ENCODE results near the gene TMEM175.

Gene TMEM175

DNA sequence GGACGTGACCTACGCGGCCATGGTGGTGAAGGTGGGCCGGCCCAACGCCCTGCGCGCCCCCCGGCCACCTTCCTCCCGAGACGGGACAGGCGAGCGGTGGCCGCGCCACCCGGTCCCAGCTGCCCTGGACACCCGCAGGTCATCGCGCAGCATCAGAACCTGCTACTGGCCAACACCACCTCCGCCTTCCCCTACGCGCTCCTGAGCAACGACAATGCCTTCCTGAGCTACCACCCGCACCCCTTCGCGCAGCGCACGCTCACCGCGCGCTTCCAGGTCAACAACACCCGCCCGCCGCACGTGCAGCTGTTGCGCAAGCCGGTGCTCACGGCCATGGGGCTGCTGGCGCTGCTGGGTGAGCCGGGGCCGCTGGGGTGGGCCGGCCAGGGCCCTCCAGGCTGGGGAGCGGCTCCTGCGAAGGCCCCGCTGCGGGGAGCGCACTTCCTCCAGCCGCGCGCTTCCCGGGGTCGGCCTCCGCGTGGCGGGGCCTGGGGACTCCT, 69.9 kb downstream of the TMEM175 start:
- no peak overlapping the region for H3K27ac ChIP-seq (ENCODE audit: low read depth, low read length)
- no peak overlapping the region for H3K18ac ChIP-seq (ENCODE audit: low read length)
- no peak overlapping the region for H3K4me3 ChIP-seq (ENCODE audit: low read depth, low read length)
- no CpG with 5 or more reads among the region's 54 CpGs for WGBS (ENCODE audit: extremely low coverage, insufficient coverage, insufficient read length)
- H3K14ac ChIP-seq (ENCODE audit: low read length): no peak overlapping the region
- no peaks in the 10 kb centered on the region for H3K36me3 ChIP-seq (ENCODE audit: control insufficient read depth in 1 of 2, insufficient read depth in 2 of 2, low read length in 2 of 2)
- H3K4me1 ChIP-seq (ENCODE audit: control insufficient read depth in 1 of 2, insufficient read depth in 2 of 2, low read length in 2 of 2): peaks cover 2 to 3% of the 10 kb centered on the region in 2 experiments
- no peak overlapping the region for H2BK12ac ChIP-seq (ENCODE audit: low read length)
- peaks cover 20% of the 10 kb centered on the region for H3K9me3 ChIP-seq (ENCODE audit: insufficient read depth, low read depth, low read length)
- H3K79me2 ChIP-seq (ENCODE audit: control insufficient read depth, insufficient read depth, low read length, poor library complexity): no peaks in the 10 kb centered on the region
- no peak overlapping the region for H4K8ac ChIP-seq (ENCODE audit: low read depth, low read length)
- H2BK5ac ChIP-seq (ENCODE audit: low read depth, low read length, poor library complexity): no peak overlapping the region
- peak in 1 of 2 donors; percentile 64 for DNase-seq
- H2BK120ac ChIP-seq (ENCODE audit: insufficient read depth, low read length, poor library complexity): no peak overlapping the region
- H3K27me3 ChIP-seq (ENCODE audit: insufficient read depth, low read length): peaks cover 64% of the 10 kb centered on the region
- H3K9ac ChIP-seq (ENCODE audit: low read length): no peak overlapping the region
- H4K91ac ChIP-seq (ENCODE audit: low read depth, low read length): no peak overlapping the region
- H3K23ac ChIP-seq (ENCODE audit: low read length): no peak overlapping the region
- H2AFZ ChIP-seq (ENCODE audit: insufficient read depth, low read length, poor library complexity): no peak overlapping the region
- H3K79me1 ChIP-seq (ENCODE audit: low read length): no peaks in the 10 kb centered on the region
- H4K12ac ChIP-seq (ENCODE audit: low read depth, low read length): no peak overlapping the region
- H2AK5ac ChIP-seq (ENCODE audit: low read length): no peak overlapping the region
- H3K4ac ChIP-seq (ENCODE audit: low read depth, low read length): no peak overlapping the region
- peak overlapping the region; percentile 32 for H3K4me2 ChIP-seq (ENCODE audit: low read length)

- Histone ChIP-seq H3K14ac (ENCODE audit: low read length) (no peak overlapping the region), H3K9ac (ENCODE audit: low read length) (no peak overlapping the region), H2BK5ac (ENCODE audit: low read depth, low read length, poor library complexity) (no peak overlapping the region), H3K23ac (ENCODE audit: low read length) (no peak overlapping the region), H3K79me2 (ENCODE audit: control insufficient read depth, insufficient read depth, low read length, poor library complexity) (no peaks in the 10 kb centered on the region), H3K27me3 (ENCODE audit: insufficient read depth, low read length) (peaks cover 62% of the 10 kb centered on the region), H2AK5ac (ENCODE audit: low read length) (no peak overlapping the region), H2AFZ (ENCODE audit: insufficient read depth, low read length, poor library complexity) (no peak overlapping the region), H3K18ac (ENCODE audit: low read length) (no peak overlapping the region), H3K27ac (ENCODE audit: low read depth, low read length) (no peak overlapping the region), H3K79me1 (ENCODE audit: low read length) (no peaks in the 10 kb centered on the region), H3K9me3 (ENCODE audit: insufficient read depth, low read depth, low read length) (peaks cover 20% of the 10 kb centered on the region), H3K4me3 (ENCODE audit: low read depth, low read length) (no peak overlapping the region), H4K91ac (ENCODE audit: low read depth, low read length) (no peak overlapping the region), H3K4me2 (ENCODE audit: low read length) (peak overlapping the region; percentile 38), H3K4ac (ENCODE audit: low read depth, low read length) (no peak overlapping the region), H4K12ac (ENCODE audit: low read depth, low read length) (no peak overlapping the region), H3K36me3 (ENCODE audit: control insufficient read depth in 1 of 2, insufficient read depth in 2 of 2, low read length in 2 of 2) (no peaks in the 10 kb centered on the region), H2BK120ac (ENCODE audit: insufficient read depth, low read length, poor library complexity) (no peak overlapping the region), H2BK12ac (ENCODE audit: low read length) (no peak overlapping the region), H3K4me1 (ENCODE audit: control insufficient read depth in 1 of 2, insufficient read depth in 2 of 2, low read length in 2 of 2) (peaks cover 2 to 3% of the 10 kb centered on the region in 2 experiments), H4K8ac (ENCODE audit: low read depth, low read length) (no peak overlapping the region)
- WGBS (ENCODE audit: extremely low coverage, insufficient coverage, insufficient read length): no CpG with 5 or more reads among the region's 75 CpGs
- DNase-seq: no peak
Measured at GRCh38 chr4:1002631-1003251, 70.5 kb downstream of the TMEM175 start.

DNA sequence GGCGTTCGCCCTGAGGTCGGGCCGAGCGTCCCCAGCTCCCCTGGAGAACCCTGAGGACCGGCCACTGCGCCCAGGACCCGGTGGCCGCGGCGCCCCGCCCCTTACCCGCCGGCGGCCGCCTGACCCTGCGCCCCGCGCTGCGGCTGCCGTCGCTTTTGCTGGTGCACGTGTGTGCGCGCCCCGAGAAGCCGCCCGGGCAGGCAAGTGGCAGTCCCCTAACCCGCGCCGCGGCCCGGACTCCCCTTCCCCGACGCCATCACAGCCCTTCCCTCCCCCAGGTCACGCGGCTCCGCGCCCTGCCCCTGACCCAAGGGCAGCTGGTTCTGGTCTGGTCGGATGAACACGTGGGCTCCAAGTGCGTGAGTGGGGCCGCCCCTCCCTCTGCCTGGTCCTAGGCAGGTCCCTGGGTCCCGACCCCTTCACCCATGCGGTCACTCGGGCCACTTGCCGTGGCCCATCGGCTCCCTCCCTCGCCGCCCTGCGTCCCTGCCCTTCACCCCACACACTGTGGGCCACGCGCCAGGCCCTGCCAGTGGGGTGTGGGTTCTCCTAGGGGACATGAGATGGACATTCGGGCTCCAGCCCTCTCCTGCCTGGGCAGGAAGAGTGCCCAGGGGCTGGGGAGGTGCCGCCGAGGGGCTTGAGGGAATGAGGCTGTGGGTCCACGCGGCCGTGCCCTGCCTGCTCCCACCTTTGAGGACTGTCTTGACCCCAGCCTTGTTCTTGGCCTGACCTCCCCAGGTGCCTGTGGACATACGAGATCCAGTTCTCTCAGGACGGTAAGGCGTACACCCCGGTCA, 71.2 kb downstream of the TMEM175 start:
- Histone ChIP-seq H3K4ac (ENCODE audit: low read depth, low read length) (no peak overlapping the region), H3K23ac (ENCODE audit: low read length) (no peak overlapping the region), H3K79me2 (ENCODE audit: control insufficient read depth, insufficient read depth, low read length, poor library complexity) (no peaks in the 10 kb centered on the region), H2BK12ac (ENCODE audit: low read length) (no peak overlapping the region), H3K4me2 (ENCODE audit: low read length) (peak overlapping the region; percentile 32), H2AFZ (ENCODE audit: insufficient read depth, low read length, poor library complexity) (no peak overlapping the region), H3K9me3 (ENCODE audit: insufficient read depth, low read depth, low read length) (peaks cover 20% of the 10 kb centered on the region), H3K18ac (ENCODE audit: low read length) (no peak overlapping the region), H3K14ac (ENCODE audit: low read length) (no peak overlapping the region), H2BK120ac (ENCODE audit: insufficient read depth, low read length, poor library complexity) (no peak overlapping the region), H3K27me3 (ENCODE audit: insufficient read depth, low read length) (peaks cover 58% of the 10 kb centered on the region), H4K91ac (ENCODE audit: low read depth, low read length) (no peak overlapping the region), H3K36me3 (ENCODE audit: control insufficient read depth in 1 of 2, insufficient read depth in 2 of 2, low read length in 2 of 2) (no peaks in the 10 kb centered on the region), H2AK5ac (ENCODE audit: low read length) (no peak overlapping the region), H3K27ac (ENCODE audit: low read depth, low read length) (no peak overlapping the region), H3K4me3 (ENCODE audit: low read depth, low read length) (no peak overlapping the region), H2BK5ac (ENCODE audit: low read depth, low read length, poor library complexity) (no peak overlapping the region), H3K9ac (ENCODE audit: low read length) (no peak overlapping the region), H3K79me1 (ENCODE audit: low read length) (no peaks in the 10 kb centered on the region), H3K4me1 (ENCODE audit: control insufficient read depth in 1 of 2, insufficient read depth in 2 of 2, low read length in 2 of 2) (peaks cover 2 to 3% of the 10 kb centered on the region in 2 experiments), H4K12ac (ENCODE audit: low read depth, low read length) (no peak overlapping the region), H4K8ac (ENCODE audit: low read depth, low read length) (no peak overlapping the region)
- no peak for DNase-seq
- WGBS (ENCODE audit: extremely low coverage, insufficient coverage, insufficient read length): no CpG with 5 or more reads among the region's 63 CpGs

DNA sequence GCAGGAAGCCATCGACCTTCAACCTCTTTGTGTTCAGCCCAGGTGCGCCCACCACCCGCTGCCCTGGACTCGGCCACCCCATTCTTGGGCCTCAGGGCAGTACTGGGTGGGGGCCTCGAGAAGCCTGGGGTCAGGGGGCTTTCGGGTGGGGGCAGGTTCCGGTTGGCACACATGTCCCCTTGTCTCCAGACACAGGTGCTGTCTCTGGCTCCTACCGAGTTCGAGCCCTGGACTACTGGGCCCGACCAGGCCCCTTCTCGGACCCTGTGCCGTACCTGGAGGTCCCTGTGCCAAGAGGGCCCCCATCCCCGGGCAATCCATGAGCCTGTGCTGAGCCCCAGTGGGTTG, 71.8 kb downstream of the TMEM175 start:
- Histone ChIP-seq H3K36me3 (ENCODE audit: control insufficient read depth in 1 of 2, insufficient read depth in 2 of 2, low read length in 2 of 2) (no peaks in the 10 kb centered on the region), H4K91ac (ENCODE audit: low read depth, low read length) (no peak overlapping the region)
- no CpG with 5 or more reads among the region's 13 CpGs for WGBS (ENCODE audit: extremely low coverage, insufficient coverage, insufficient read length)

More for the DNA sequence above, 71.8 kb downstream of the TMEM175 start:
- DNase-seq: no peak
- Histone ChIP-seq H3K4me2 (ENCODE audit: low read length) (no peak overlapping the region), H2BK120ac (ENCODE audit: insufficient read depth, low read length, poor library complexity) (no peak overlapping the region), H3K23ac (ENCODE audit: low read length) (no peak overlapping the region), H2AK5ac (ENCODE audit: low read length) (no peak overlapping the region), H2BK12ac (ENCODE audit: low read length) (no peak overlapping the region), H3K14ac (ENCODE audit: low read length) (no peak overlapping the region), H3K79me1 (ENCODE audit: low read length) (no peaks in the 10 kb centered on the region), H3K27ac (ENCODE audit: low read depth, low read length) (no peak overlapping the region), H3K4ac (ENCODE audit: low read depth, low read length) (no peak overlapping the region), H4K8ac (ENCODE audit: low read depth, low read length) (no peak overlapping the region), H3K27me3 (ENCODE audit: insufficient read depth, low read length) (peaks cover 62% of the 10 kb centered on the region), H3K4me1 (ENCODE audit: control insufficient read depth in 1 of 2, insufficient read depth in 2 of 2, low read length in 2 of 2) (peaks cover 3 to 5% of the 10 kb centered on the region in 2 experiments), H3K9me3 (ENCODE audit: insufficient read depth, low read depth, low read length) (peaks cover 22% of the 10 kb centered on the region), H3K79me2 (ENCODE audit: control insufficient read depth, insufficient read depth, low read length, poor library complexity) (no peaks in the 10 kb centered on the region), H3K9ac (ENCODE audit: low read length) (no peak overlapping the region), H3K18ac (ENCODE audit: low read length) (no peak overlapping the region), H4K12ac (ENCODE audit: low read depth, low read length) (no peak overlapping the region), H3K4me3 (ENCODE audit: low read depth, low read length) (no peak overlapping the region), H2BK5ac (ENCODE audit: low read depth, low read length, poor library complexity) (no peak overlapping the region), H2AFZ (ENCODE audit: insufficient read depth, low read length, poor library complexity) (no peak overlapping the region)
